GM11168 (cell line): Measurements from ENCODE around the gene ACTN1.
"Not testable (repeated sequence)": the region's sequence is repeated elsewhere in the genome, so short reads cannot be mapped to it uniquely, and the experiment has no call there.

Experiments
- in situ Hi-C: fragments of 300-500 bp; cut with MboI; formaldehyde crosslinking; loops from one replicate; pipeline ENCODE4 v1.12.0; 2022; ENCODE audit warnings: low sequenced_read_pairs; ENCODE audit not compliant: unreplicated experiment

The ACTN1 gene

GRCh38 chr14:68879841-68880575 lies 99.1 kb downstream of the ACTN1 start:
- in situ Hi-C loops: no loop called here

- in situ Hi-C loops: no loop called here
These were observed 99.8 kb downstream of the ACTN1 start for GRCh38 chr14:68879321-68879781.

- in situ Hi-C loops: no loop called here
These were observed 100.2 kb downstream of the ACTN1 start for GRCh38 chr14:68878908-68879307.

- in situ Hi-C loops: no loop called here
These were observed 101.0 kb downstream of the ACTN1 start for GRCh38 chr14:68877993-68878575.

- in situ Hi-C loops: no loop called here
These were observed 102.1 kb downstream of the ACTN1 start for GRCh38 chr14:68876976-68877375.

- in situ Hi-C loops: no loop called here
These were observed 104.4 kb downstream of the ACTN1 start for GRCh38 chr14:68874746-68875155.

- in situ Hi-C loops: no loop called here
These were observed 105.7 kb downstream of the ACTN1 start for GRCh38 chr14:68873376-68873775.

- in situ Hi-C loops: no loop called here
These were observed 107.7 kb downstream of the ACTN1 start for GRCh38 chr14:68871392-68871791.

GRCh38 chr14:68866991-68867533 lies 112.0 kb downstream of the ACTN1 start:
- in situ Hi-C loops: no loop called here

- in situ Hi-C loops: no loop called here
These were observed 113.6 kb downstream of the ACTN1 start for GRCh38 chr14:68865542-68865941.

GRCh38 chr14:68864361-68864750 lies 114.7 kb downstream of the ACTN1 start:
- in situ Hi-C loops: no loop called here

- in situ Hi-C loops: no loop called here
These were observed 115.3 kb downstream of the ACTN1 start for GRCh38 chr14:68863610-68864360.

- in situ Hi-C loops: no loop called here
These were observed 116.0 kb downstream of the ACTN1 start for GRCh38 chr14:68862954-68863594.

- in situ Hi-C loops: no loop called here
These were observed 118.3 kb downstream of the ACTN1 start for GRCh38 chr14:68860771-68861170.

GRCh38 chr14:68857516-68858070 lies 121.5 kb downstream of the ACTN1 start:
- in situ Hi-C loops: no loop called here

- in situ Hi-C loops: no loop called here
These were observed 122.5 kb downstream of the ACTN1 start for GRCh38 chr14:68856572-68856971.

GRCh38 chr14:68854421-68854820 lies 124.7 kb downstream of the ACTN1 start:
- in situ Hi-C loops: no loop called here

- in situ Hi-C loops: no loop called here
These were observed 125.4 kb downstream of the ACTN1 start for GRCh38 chr14:68853749-68854148.

GRCh38 chr14:68852493-68852892 lies 126.6 kb downstream of the ACTN1 start:
- in situ Hi-C loops: not testable (repeated sequence)

- in situ Hi-C loops: no loop called here
These were observed 128.0 kb downstream of the ACTN1 start for GRCh38 chr14:68851078-68851477.
